Activated CD8-positive, alpha-beta T cell treated with anti-CD3 and anti-CD28 coated beads for 36 hours (primary cell): Measurements from ENCODE around the gene AP3B1. TPM values are rescaled to one million over a fixed set of nuclear protein-coding genes. Genes with fewer than 3 reads are reported as not detected.

Experiments
- ATAC-seq: fragments of 200-7000 bp; cut with Tn5 transposase; one replicate; pipeline ENCODE4 v1.10.0; 2021; ENCODE audit warnings: mild to moderate bottlenecking, moderate library complexity
- CTCF ChIA-PET: fragments of 350-600 bp; sonication (Branson Sonifier 250); formaldehyde crosslinking; loops from one replicate; lab custom pipeline; 2021; ENCODE audit warnings: antibody characterized with exemption; lab: Charles Lee
- POLR2A ChIA-PET: fragments of 350-600 bp; sonication (Branson Sonifier 250); formaldehyde crosslinking; loops from one replicate; lab custom pipeline; 2021; ENCODE audit warnings: antibody characterized with exemption; lab: Charles Lee
- DNase-seq: peaks from one replicate; pipeline ENCODE4 v3.0.0-alpha.2; 2020
- H3K27ac Mint-ChIP-seq: one replicate; pipeline ENCODE4 v1.8.0; 2021; ENCODE audit warnings: mild to moderate bottlenecking, mixed read lengths
- H3K27me3 Mint-ChIP-seq: one replicate; pipeline ENCODE4 v1.8.0; 2021; ENCODE audit warnings: mixed read lengths
- H3K36me3 Mint-ChIP-seq: one replicate; pipeline ENCODE4 v1.8.0; 2021; ENCODE audit warnings: low read depth, mixed read lengths
- H3K4me1 Mint-ChIP-seq: one replicate; pipeline ENCODE4 v1.8.0; 2021; ENCODE audit warnings: low read depth, mixed read lengths
- H3K4me3 Mint-ChIP-seq: one replicate; pipeline ENCODE4 v1.8.0; 2021; ENCODE audit warnings: mild to moderate bottlenecking, moderate library complexity, mixed read lengths
- H3K9me3 Mint-ChIP-seq: one replicate; pipeline ENCODE4 v1.8.0; 2021; ENCODE audit warnings: mixed read lengths
- CTCF ChIP-seq: fragments of 200-600 bp; IDR thresholded peaks from one replicate; pipeline ENCODE4 v1.8.0; 2022; ENCODE audit warnings: antibody characterized with exemption, mild to moderate bottlenecking
- intact Hi-C: fragments of 100-400 bp; cut with micrococcal nuclease; formaldehyde crosslinking; loops from one replicate; pipeline ENCODE4 v1.10.0; 2022
- total RNA-seq, 2 experiments: library from RNA; stranded (reverse); gene quantifications; one replicate each; pipeline ENCODE4 v1.2.3, GENCODE V29; 2021

AP3B1 gene
- total RNA-seq, 2 experiments from 2014 or later: 33.0 to 34.4 TPM

GRCh38 chr5:77981820-77982219, 312.7 kb downstream of the AP3B1 start:
- intact Hi-C loops: no loop called here
- Mint-ChIP-seq H3K36me3 (no peaks in the 10 kb centered on the region), H3K4me1 (no peaks in the 10 kb centered on the region), H3K4me3 (no peak overlapping the region), H3K27me3 (peaks cover 8% of the 10 kb centered on the region), H3K9me3 (peaks cover 1% of the 10 kb centered on the region), H3K27ac (no peak overlapping the region)
- CTCF ChIA-PET: interaction anchor here (1.8 kb wide), 1 partner anchor 119 kb away, joined by 4 read pairs; no protein-coding TSS in a partner anchor
- DNase-seq: no peak
- POLR2A ChIA-PET: no interaction called here
- no peak for ATAC-seq
- TF ChIP-seq CTCF: no peak

- no peak overlapping the region for H3K4me3 Mint-ChIP-seq
- peaks cover 1% of the 10 kb centered on the region for H3K9me3 Mint-ChIP-seq
- H3K36me3 Mint-ChIP-seq: no peaks in the 10 kb centered on the region
- CTCF ChIA-PET: no interaction called here
- no peak for TF ChIP-seq CTCF
- no peak for ATAC-seq
- no peak overlapping the region for H3K27ac Mint-ChIP-seq
- H3K27me3 Mint-ChIP-seq: peaks cover 48% of the 10 kb centered on the region
- POLR2A ChIA-PET: no interaction called here
- intact Hi-C loops: loop anchor here (5.0 to 10.0 kb wide), 2 partner anchors 120 to 337 kb away; partner anchors contain the start of gene OTP
- no peak for DNase-seq
- H3K4me1 Mint-ChIP-seq: peaks cover 8% of the 10 kb centered on the region
Observed at GRCh38 chr5:77974576-77974975, 319.9 kb downstream of the AP3B1 start.

- Mint-ChIP-seq H3K4me1 (peaks cover 8% of the 10 kb centered on the region), H3K27me3 (peaks cover 56% of the 10 kb centered on the region), H3K9me3 (peaks cover 1% of the 10 kb centered on the region), H3K36me3 (no peaks in the 10 kb centered on the region), H3K27ac (no peak overlapping the region), H3K4me3 (peak overlapping the region; percentile 49)
- no peak for TF ChIP-seq CTCF
- ChIA-PET CTCF (interaction anchor here (1.2 kb wide), 1 partner anchor 9 kb away, joined by 3 read pairs; no protein-coding TSS in a partner anchor), POLR2A (no interaction called here)
- no peak for DNase-seq
- intact Hi-C loops: loop anchor here (5.0 to 10.0 kb wide), 2 partner anchors 118 to 336 kb away; partner anchors contain the start of gene OTP
- ATAC-seq: peak; percentile 24
Observed at GRCh38 chr5:77973253-77973609, 321.3 kb downstream of the AP3B1 start.

- Mint-ChIP-seq H3K27ac (no peak overlapping the region), H3K4me3 (peak overlapping the region; percentile 49), H3K9me3 (peaks cover 1% of the 10 kb centered on the region), H3K27me3 (peaks cover 56% of the 10 kb centered on the region), H3K4me1 (peaks cover 8% of the 10 kb centered on the region), H3K36me3 (no peaks in the 10 kb centered on the region)
- ChIA-PET CTCF (interaction anchor here (1.2 to 1.6 kb wide), 2 partner anchors 8 to 332 kb away, joined by 3 read pairs; no protein-coding TSS in a partner anchor), POLR2A (no interaction called here)
- peak; percentile 32 for TF ChIP-seq CTCF
- ATAC-seq (peak; percentile 47), DNase-seq (peak; percentile 35)
- intact Hi-C loops: loop anchor here (5.0 to 10.0 kb wide), 2 partner anchors 118 to 335 kb away; partner anchors contain the start of gene OTP
Observed at GRCh38 chr5:77972469-77973252, 321.8 kb downstream of the AP3B1 start.
